TTC549 (cell line): ENCODE data around the gene ENKD1.

Source experiments
- FAIRE-seq: peaks from 2 replicates; lab custom pipeline; 2012; peaks lifted over from hg19 to GRCh38; lab: Jason Lieb, UNC

Gene ENKD1

DNA sequence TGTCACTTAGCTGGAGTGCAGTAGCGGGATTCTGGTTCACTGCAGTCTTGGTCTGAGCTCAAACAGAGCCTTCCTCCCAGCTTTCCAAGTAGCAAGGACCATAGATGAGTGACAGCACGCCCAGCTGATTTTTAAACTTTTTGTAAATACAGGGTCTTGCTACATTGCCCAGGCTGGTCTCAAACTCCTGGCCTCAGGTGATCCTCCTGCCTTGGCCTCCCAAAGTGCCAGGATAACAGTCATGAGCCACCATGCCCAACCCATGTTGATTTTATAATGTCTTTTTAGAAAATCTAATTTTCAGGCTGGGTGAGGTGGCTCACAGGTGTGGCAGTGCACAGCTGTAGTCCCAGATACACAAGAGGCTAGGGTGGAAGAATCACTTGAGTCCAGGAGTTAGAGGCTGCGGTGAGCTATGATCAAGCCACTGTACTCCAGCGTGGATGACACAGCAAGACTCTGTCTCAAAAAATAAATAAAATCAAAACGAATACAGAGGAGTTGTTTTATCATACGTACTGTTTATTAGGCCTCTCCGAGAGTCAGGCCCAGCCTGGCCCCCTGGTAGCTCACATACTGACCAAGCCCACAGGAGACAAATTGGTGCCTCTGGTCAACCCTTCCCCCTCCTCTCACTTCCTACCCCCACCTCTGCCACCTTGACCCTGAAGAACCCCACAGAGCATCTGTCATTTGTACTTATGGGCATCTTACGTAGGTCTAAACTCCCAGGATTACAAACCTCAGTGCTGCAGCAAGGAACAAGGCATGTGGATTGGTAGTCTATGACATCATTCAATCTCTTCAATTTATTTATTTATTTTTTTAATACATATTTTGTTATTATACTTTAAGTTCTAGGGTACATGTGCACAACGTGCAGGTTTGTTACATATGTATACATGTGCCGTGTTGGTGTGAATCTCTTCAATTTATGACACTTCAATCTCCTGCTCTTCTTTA, 13.7 kb upstream of the ENKD1 start:
- no peak for FAIRE-seq

DNA sequence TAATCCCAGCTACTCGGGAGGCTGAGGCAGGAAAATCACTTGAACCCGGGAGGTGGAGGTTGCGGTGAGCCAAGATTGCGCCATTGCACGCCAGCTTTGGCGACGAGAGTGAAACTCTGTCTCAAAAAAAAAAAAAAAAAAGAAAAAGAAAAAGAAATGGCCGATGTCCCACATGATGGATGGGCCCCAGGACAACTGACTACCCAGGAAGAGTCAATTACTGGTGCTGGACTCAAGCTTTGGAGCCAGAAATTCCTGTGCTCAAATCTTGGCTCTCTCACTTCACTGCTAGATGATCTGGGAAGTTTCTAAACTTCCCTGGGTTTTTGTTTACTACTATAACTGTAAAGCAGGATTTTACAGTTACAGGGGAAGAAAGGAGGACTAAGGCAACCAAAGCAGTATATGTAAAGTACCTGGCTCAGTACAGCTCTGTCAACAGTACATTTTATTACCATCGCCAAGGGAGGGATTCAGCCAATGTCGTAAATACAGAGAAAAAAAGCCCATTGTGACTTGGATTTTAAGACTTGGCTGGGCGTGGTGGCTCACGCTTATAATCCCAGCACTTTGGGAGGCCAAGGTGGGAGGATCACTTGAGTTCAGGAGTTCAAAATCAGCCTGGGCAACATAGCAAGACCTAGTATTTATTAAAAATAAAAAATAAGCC, 11.9 kb upstream of the ENKD1 start:
- no peak for FAIRE-seq

DNA sequence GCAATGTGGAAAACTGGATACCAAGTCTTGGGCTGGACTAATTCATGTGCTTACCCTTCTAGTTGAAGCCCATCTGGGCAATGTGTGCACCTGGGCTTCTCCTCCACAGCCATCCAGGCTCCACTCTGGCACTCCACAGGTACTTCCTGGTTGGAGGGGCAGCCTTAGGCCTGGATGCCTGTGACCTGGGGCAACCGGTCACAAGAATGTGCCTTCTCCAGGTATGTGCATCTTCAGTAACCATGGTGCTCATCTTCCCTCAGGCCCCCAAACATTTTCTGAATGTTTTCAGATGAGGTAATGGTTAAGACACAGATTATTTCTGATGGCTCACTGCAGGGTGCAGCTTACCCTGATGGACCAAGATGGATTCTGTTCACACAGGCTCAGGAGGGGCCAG, 11.2 kb upstream of the ENKD1 start:
- FAIRE-seq, result no peak

DNA sequence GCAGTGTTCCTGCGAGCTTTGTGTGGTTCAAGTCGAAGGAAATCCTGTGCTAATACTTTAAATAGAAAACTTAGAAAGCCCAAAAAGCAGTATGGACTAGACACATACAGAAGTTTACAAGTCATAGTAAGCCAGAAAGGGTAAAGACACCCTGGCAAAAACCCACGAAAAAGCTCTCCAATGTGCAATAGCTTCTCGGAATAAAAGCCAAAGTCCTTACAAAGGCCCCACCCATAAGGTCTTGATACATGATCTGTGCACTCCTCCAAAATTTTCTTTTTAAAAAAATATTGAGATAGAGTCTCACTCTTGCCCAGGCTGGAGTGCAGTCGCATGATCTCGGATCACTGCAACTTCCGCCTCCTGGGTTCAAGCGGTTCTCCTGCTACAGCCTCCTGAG, 10.4 kb upstream of the ENKD1 start:
- no peak for FAIRE-seq

DNA sequence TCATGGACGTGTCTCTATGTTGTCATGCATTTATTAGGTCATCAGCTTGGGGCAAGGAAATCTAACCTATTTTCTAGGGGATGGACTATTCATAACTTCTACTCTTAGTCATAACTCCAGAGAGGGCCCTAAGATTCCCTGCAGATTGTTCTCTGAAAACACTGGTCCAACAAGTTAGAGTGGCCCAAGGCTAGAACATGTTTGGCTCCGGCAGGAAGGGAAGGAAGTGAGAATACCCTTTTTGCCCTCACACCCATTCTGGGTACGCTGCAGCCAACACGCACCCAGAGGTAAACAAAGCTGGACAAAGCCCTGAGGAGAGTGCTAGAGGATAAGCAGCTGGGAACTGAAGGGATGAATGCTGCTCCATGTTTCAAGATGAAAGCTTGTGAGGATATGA, 10.0 kb upstream of the ENKD1 start:
- FAIRE-seq, result no peak

DNA sequence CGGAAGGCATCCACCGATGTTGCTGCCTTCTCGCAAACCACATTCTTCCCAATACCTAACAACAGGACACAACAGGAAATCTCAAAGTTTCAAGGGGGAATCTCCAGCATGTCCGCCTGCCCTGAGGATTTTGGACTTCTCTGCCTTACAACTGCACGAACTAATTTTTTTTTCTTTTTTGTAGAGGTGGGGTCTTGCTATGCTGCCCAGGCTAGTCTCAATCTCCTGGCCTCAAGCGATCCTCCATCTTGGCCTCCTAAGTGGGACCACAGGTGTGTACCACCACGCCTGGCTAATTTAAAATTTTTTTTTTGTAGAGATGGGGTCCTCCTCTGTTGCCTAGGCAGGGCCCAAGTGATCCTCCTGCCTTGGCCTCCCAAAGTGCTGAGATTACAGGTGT, 9.4 kb upstream of the ENKD1 start:
- FAIRE-seq, result no peak

DNA sequence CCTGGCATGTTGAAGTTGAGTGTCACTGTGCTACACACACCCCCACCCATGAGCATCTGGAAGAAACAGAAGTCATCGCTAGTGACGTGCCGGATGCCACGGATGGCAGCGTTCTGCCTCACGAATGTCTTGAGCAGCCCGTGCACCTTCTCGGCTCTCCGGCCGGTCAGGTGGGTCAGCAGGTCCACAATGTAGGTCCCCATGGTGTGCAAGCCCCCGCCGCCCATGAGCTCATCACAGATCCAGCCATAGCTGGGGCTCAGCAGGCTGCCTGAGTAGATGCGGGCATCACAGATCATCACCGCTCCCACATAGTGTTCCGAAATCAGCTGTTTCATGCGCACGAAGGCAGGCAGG, 9.0 kb upstream of the ENKD1 start:
- no peak for FAIRE-seq

DNA sequence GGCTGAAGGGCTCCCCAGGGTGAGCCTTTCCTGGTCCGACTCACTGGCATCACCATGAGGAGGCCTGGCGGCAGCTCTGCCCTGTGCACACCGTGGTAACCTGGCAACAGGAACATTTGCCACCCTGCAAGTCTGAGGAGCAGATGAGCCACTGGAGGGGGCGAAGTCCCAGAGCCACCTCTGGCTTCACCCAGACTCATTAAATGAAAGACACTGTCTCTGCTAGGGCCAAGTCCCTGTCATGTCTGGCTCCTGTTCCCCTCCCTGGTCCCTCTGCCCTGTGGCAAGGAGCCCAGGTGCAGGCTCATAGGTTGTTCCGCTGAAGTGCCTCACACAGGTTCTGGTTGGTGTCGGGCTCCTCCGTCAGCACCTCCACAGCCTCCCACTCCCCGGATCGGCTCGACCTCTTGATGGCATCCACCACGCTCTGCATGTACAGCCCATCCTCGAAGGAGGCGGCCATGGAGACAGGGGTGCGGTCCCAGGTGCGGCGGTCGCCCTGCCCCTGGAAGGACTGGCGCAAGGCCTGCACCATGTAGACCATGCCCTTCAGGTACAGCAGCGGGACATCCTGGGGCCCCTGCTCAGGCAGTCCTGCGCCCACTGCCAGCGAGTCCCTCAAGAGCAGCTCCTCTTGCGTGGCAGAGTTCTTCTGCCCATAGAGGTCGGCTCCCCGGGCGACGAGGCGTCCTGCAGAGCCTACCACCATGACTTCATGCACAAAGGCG, 8.5 kb upstream of the ENKD1 start:
- no peak for FAIRE-seq

DNA sequence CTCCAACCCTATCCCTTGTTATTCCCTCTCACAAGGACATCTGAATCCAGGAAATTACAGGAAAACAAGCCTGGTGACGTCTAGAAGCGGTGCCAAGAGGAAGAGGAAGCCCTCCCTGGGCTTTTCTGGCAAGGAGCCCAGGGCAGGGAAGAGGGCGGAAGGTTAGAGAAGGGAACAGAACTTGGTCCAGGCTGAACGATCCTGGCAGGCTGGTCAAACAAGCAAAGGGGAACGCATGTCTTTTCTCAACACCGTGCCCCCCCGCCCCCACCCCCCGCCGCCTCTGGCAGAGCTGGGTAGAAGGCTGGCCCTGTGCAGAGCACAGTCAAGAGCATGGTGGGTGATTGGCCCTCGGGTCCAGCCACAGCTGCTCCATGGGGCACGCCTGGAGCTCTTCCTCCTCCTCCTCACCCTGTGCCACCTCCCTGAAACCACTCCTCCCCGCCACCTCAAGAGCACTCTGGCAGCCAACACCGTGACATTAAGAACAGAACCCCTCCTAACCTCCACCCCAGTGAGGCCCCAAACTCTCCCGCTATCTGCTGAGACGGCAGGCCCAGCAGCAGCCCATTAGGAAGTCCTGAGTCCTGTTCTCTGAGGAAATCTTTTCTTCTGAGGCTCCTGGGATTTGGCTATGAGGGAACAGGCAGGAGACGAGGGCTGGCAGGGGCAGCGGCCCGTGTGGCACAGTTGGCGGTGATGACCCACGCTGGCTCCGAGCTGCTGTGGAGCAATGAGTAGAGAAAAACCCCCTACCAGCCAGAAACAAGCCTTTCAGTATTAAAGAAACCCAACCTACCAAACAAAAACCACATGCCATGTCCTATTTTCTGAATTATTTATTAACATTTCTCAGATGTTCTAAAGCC, 7.4 kb upstream of the ENKD1 start:
- no peak for FAIRE-seq

DNA sequence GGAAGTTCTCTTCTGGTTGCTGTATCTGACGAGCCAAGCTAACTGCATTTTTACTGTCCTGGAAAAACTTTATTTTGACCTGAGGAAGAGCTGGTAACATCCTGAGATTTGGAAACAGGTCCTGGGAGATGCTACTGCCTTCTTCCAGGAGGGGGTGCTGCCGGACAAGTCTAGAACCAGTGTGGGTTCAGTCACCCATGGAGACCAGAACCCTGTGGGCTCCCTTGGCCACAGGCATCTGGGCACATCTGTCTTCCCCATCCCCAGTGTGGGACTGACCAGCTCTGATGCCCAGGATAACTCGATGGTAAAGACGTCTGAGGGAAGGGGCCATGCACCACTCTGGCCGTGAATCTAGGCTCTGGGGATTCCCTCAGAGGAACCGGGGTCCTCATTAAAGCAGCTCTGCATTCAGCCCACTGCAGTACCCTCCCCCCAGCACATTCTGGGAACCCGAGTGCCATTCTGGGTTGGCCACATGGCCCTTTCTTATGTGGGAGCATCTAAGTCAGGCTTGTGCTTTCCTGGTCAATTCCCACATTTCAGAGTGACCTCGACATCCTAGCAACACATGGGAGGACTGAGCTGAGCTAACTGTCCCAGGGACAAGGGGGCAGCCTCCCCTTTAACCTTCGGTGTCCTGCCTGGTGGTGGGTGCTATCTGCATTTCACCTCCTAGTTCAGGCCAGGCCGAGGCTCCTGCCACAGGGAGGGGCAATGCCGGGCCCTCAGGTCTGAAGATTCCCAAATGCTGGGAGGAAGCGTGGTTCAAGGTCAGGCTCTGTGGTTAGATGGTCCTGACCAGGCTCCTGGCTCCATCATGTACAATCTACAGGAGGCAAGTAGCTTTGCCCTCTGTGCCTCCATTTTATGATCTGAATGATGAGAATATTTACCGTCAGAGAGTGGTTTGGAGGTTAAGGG, 6.5 kb upstream of the ENKD1 start:
- FAIRE-seq, result no peak

DNA sequence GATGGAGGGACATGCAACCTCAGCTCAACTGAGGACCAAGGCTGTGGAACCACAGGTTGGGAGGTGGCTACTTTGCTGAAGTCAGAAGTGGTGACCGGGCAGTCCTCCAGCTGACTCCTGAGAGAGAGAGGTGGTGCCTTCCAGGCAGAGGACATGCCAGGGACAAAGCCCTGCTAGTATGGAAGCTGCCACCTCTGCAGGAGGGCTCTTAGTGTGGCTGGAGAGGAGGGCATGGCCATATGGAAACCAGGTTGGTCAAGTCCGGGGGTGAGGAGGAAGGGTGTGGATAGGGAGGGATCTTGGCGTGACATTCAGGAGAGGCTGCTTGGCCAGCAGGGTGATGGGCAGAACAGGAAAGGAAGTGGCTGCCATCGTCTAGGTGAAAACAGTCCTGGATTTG, 5.8 kb upstream of the ENKD1 start:
- FAIRE-seq, result no peak

DNA sequence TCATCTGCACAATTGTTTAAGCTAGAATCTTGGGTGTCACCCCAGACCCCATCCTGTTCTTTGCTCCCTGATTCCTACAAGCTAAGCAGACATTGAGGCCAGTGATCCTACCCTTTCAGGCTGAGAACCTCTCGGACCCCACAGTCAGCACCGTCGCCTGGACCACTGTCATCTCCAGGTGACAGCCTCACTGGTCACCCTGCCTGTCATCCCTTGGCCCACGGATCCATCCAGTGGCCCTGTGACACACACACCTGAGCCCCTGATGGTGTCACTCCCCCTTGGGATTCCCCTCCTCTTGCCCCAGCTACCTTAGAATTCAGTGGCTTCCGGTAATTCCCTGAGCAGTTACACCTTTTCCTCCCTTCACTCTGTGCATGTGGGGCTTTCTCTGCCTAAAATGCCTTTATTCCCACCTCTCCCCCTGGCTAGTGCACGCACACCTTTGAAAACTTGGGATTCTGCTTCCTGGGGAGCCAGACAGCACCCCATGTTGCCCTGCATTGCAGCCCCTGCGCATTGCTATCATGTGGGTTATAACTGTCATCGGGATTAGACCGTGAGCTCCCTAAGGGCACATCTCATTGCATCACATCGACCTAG, 3.0 kb upstream of the ENKD1 start:
- FAIRE-seq, result no peak

DNA sequence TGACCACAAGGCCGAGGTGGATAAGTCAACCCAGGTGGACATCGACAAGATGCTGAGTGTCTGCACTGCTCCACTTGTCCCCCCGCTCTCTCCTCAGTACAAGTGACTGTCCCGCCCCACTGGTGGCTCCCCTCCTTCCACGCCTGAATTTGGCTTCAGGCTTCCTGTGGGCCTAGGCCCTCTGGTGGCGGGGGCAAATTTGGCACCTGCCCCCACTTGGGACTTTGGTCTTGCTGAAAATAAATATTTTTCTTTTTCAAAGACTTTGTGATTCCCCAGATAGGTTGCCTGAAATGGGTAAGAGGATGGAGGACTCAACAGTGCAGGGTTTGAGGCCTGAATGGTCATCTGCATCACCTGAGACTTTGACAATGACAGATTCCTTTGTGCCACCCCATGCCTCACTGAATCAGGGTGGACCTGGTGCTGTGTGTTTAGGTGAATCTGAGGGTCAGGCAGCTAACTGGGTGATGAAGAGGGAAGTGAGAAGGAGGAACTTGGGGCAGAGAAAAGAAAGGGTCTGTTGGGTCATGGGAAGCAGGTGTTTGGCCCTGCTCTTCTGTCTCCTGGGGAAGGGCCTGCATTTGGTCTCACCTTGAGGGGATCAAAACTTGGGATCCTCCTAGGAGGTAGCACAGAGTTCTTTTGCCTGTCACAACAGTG, 2.1 kb upstream of the ENKD1 start:
- FAIRE-seq, result no peak

DNA sequence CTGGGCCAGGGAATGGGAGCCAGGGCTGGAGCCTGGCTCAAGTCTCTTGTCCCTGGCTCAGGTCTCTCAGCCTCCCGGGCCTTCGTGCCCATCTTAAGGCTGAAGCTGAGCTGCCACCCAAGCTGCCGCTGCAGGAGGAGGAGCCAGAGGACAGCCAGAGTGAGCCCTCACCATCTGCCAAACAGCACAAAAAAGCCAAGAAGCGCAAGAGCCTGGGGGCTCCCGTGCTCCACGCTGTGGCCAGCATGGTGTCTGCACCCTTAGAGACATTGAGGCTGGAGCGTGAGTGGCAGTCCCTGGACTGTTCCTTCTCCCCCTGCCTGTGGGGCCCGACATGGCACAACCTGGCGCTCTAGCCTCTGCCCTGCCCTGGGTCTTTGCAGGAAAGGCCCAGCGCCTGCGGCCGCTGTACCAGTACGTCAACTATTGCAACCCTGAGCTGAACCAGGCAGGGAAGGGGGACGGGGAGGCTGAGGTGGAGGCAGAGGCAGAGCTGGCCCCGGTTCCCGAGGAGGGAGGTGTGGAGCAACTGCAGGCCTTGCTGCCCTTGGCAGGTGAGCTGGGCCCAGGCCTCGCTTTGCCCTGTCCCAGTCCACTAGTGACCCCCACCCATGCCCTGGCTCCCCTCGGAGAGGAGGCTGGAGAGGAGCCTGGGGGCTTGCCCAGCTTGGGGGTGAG, 1.4 kb upstream of the ENKD1 start:
- no peak for FAIRE-seq

DNA sequence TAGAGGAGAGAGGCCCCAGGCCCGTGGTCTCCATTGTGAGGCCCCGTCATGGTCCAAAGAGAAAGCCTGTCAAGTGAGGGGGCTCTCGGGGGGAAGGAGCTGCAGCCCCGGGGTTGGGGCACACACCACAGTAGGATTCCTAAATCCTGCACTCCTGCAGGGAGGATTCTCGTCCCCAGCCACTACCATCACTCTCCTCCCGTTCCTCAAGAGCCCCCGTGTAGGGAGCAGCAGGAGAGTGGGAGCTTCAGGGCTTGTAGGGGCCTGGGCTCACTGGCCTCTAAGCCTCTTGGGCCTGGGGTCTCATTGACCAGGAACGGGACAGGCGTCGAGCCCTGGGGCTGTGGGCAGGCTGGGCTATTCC, 885 bp upstream of the ENKD1 start:
- FAIRE-seq, result no peak

DNA sequence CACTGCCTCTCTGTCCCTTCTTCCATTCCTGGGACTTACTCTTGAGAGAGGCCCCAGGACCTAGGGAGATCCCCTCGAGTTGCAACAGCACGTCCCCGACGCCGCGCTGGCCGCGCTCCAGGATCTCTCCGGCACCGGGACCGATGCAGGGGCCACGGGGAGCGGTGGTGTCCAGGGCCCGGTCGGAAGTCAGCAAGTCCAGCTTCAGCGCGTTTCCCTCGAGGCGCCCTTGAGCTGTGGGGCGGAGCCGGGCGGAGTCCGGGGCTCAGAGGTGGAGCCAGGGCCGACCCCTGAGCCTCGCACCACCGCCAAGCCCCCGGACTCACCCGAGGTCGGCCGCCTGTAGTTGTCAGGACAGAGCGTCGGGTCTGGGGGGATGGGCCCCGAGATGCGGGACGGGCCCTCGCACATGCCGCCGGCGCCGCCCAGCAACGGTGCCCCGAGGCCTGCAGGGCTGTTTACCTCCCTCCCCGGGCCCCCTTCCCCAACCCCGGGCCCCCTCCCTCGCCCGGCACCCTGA, 458 bp downstream of the ENKD1 start:
- FAIRE-seq, result no peak

DNA sequence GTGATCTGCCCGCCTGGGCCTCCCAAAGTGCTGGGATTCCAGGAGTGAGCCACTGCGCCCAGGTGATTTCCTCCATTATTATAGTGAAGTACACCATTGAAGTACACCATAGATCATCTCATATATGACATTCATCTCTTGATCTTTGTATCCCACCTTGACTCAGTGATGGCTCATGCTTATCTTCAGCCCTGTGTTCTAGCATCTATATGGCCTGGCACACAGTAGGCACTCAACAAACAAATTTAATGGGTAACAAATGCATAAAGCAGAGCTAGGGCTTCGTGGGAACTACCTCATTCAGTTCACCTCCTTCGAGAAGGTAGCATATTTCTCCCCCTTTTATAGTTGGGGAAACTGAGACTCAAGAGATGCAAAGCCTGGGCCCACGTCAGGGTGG, 952 bp downstream of the ENKD1 start:
- no peak for FAIRE-seq

DNA sequence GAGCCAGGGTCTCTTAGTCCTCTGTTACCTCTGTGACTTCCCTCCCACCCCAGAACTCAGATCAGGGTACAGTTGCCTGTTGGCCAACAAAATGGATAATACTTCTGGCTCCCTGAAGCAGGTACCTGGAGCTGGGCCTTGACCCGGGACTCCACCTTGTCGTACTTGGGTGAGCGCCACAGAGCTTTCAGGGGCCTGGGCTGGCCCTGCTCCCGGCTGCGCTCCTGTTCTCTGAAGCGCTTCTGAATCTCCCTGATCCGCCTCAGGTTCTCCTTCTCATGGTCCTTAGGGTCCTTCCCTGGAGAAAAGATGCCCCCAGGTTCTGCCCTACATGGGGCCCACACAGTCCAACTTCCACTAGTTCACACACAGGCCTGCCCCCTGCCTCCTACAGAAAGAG, 1.7 kb downstream of the ENKD1 start:
- no peak for FAIRE-seq

DNA sequence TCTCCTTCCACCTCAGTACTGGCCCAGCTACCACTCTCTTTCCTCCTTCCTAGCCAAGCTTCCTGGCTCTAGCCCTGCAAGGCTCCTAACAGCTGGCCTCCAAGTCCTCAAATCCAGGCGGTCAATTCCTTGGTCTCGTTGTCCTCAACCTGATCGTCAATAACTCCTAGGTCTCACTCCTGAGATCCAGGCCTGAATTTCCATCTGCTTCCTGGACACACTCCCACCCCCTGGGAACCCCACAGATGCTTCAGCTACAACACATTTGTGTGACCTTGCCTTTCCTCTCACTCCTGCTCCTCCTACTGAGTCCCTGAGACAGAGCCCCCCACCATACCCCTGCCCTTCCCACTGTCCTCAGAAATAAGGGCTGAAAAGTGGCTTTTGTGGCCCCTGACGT, 2.3 kb downstream of the ENKD1 start:
- no peak for FAIRE-seq

DNA sequence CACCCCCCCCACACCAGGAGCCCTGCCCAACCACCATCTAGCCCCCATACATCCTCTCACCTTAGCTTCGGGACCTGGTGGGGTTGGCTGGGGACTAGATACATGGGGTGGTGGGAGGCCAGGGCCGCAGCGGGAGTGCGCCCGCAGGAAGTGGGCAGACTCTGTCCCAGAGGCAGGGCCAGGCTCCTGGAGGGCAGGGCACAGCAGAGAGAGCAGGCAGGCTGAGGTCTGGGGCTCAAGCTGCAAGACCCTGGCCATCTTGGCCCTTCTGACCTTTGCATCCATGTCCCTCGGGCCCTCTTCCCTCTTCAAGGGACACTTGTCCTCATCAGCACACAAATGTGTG, 2.7 kb downstream of the ENKD1 start:
- FAIRE-seq, result no peak
